Ecto neural progenitor cell (in vitro differentiated cells): ENCODE measurements around the gene DPP10.
"Not testable (repeated sequence)": the region's sequence is repeated elsewhere in the genome, so short reads cannot be mapped to it uniquely, and the experiment has no call there.

ENCODE experiments used
- DNase-seq: peaks from one replicate; pipeline ENCODE4 v3.0.0-alpha.2; 2018; ENCODE audit warnings: low spot score

DPP10 gene

DNA sequence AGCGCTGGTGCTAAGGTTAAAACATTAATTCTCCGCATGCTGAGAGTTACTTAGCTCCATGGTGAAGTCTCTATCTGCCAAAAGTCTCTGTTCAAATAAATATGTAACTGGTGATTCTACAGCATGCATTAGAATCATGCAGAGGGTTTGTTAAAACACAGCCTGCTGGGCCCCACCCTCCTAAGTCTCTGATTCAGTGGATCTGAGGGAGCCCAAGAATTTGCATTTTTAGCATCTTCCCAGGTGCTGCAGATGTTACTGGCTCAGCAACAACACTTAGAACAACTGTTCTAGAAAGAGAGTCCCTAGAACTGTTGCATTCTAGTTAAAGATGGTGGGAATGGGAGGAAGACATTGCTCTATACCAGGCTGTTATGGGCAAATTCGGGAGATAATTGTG lies 73.4 kb downstream of the DPP10 start:
- DNase-seq, result no peak

DNA sequence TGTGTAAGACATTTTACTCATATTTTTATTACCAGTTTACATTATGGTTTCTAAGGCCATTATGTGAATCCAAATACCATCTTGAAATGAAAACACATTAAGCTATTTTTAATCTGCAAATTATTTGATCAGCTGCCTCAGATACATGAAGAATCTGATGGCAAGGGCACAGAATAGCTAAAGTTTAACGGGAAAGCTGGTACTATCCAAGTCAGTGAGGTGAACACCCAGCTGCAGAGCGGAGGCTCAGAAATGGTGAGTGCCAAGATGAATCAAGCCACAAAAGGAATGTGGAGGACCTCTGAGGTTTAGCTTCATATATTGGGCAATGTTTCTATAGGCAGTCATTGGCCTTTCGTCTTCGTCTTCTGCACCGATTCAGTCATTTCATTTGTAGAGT lies 75.1 kb downstream of the DPP10 start:
- no peak for DNase-seq

DNA sequence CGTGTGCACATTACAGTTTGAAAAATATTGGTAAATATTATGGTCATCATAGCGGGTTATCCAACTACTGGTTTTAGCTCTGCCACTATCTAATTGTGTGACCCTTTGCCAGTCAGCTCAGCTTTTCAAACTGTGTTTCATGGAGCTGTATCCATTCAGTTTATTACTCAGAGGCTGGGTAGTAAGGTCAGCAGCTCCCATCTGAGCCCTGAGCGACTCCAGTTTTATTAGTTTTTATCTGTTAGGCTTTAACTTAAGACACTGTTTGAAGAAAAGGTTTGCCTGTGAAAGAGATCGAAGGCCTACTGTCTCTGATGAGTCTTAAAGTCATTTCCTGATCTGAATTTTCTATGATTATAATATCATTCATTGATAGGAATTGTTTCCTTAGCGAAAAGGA lies 76.3 kb downstream of the DPP10 start:
- no peak for DNase-seq

DNA sequence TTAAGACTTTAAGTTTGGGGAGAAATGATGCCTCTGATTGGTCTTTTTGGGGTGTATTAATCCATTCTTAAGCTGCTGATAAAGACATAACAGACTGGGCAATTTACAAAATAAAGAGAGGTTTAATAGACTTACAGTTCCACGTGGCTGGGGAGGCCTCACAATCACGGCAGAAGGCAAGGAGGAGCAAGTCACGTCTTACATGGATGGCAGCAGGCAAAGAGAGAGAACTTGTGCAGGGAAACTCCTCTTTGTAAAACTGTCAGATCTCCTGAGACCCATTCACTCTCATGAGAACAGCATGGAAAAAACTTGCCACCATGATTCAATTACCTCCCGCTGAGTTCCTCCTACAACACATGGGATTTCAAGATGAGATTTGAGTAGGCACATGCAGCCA lies 80.2 kb downstream of the DPP10 start:
- DNase-seq, result not testable (repeated sequence)

DNA sequence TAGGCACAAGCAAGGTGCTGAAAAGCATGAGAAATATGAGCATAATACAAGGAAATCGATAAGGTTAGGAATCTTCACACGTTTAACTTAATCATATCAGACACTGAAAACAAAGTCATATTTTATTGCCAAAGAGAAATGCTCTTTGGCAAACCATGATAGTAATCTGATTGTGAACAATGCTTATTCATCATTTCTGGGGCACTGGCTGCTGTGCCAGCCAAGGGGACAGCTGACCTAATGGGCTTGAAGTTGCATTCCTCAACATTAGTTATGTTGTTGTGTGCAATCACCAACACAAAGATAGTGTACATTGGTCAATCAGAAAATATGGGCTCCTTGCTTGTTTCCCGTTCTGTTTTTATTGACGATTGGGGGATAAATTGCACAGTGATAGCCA lies 83.5 kb downstream of the DPP10 start:
- no peak for DNase-seq

DNA sequence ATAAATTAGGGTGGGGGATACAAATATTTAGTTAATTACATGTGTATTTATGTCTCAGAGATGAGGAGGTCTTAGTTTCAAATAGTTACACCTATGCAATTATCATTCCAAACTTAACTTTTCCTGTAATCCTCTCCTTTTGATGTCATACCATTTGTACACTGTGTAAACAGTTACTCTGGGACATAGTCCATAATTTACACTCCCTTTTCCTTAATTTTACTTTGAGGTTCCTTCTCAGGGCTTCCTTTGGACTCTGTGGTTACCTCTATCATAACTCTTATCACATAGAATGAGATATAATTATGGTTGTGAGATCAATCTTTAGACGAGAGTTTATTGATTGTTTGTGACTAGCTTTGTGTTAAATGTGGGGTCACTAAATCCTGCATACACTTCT lies 84.4 kb downstream of the DPP10 start:
- DNase-seq, result no peak

DNA sequence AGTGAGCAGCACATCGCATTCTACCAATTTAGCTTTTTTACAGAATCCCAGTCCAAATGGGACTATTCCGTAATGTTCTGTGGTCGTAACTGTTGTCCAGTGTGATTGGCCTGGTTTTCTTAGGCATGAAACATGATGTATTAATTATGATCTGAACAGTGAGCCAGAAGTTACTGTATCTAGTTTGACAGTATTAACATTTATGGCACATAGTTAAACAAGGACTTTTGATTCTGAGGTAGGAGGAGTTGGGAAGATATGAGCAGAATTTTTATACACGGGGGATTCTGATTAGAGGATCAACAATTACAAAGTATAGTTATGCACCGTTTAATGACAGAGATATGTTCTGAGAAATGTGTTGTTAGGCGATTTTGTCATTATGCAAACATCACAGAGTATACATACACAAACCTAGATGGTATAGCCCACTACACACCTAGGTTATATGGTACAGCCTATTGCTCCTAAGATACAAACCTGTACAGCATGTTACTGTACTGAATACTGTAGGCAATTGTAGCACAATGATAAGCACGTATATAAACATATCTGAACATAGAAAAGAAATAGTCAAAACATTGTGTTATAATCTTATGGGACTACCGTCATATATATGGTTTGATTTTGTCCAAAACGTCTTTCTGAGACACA lies 85.0 kb downstream of the DPP10 start:
- DNase-seq, result no peak

DNA sequence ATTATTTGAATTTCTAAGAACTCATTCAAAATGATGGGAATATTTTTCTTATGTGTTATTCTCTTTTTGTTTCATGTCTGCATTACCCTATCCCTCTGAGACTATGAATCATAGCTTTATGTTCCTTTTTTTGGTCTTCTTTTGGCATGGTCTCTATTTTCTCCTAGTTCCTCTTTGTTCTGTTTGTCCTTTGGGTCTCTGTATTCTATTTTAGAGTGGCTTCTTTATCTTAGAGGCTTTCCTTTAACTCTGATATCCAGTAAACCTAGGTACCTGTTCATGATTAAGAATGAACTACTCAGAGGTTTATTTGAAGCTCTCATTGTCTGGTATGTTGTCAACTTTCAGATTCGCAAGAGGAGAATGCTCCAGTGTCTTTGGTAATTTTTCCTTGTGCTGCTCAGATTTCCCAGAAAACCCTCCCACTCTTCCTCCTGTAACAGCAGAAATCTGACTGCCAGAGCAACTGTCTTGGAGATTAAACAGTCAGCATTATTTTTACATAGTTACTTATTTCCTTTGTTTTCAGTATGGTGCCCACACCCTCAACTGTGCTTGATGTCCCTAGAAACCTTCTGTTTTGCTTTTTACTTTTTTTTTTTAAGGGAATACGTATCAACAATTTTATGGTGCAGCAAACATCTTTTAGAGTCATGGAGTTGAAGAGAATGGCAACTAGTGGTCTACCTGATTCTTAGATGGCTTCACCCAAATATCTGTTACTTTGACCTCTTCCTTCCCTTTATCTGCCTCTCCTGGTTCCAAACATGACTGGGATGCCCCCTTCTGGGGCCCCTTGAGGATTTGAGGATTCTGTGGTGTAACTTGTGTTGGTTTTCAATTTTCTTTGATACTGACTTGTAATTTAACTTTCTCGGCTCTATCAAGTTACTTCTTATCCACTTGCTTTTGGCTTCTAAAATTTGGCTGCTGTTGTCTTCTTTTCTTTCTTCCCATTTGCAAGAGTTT lies 92.0 kb downstream of the DPP10 start:
- no peak for DNase-seq

DNA sequence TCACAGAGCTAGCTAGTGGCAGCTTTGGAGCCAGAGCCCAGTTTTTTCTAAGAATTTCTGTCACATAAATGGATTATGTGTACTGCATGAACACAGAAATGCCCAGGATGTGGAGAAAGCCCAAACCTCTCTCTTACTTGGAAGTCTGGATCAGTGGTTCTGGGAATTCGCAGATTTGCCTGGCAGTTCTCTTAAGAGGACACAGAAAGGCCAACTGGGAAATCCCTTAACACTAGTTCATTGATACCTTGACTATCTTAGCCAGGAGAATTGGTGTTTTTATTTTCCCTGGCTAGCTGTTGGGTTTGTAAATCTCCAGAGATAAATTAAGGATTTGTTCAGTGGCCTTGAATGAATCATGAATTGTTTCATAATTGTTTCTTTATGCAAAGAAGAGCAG lies 95.3 kb downstream of the DPP10 start:
- no peak for DNase-seq

DNA sequence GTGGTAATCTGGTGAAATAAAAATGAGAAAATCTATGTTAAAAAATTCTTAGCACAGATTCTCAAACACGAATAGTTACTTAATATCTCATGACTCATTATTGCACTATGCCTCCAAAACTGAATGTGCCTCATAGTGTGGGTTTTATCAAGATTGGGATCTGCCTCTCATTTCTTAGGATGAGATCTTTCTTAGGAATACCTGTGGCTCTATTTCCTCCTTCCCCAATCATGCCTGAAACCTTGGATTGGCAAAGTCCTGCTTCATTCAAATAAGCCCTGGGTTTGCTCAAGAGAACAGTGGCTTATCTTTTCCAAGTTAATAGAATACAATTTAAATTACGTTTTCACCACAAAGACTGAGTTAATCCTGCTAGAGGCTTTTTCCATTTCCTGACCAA lies 100.3 kb downstream of the DPP10 start:
- DNase-seq, result no peak

DNA sequence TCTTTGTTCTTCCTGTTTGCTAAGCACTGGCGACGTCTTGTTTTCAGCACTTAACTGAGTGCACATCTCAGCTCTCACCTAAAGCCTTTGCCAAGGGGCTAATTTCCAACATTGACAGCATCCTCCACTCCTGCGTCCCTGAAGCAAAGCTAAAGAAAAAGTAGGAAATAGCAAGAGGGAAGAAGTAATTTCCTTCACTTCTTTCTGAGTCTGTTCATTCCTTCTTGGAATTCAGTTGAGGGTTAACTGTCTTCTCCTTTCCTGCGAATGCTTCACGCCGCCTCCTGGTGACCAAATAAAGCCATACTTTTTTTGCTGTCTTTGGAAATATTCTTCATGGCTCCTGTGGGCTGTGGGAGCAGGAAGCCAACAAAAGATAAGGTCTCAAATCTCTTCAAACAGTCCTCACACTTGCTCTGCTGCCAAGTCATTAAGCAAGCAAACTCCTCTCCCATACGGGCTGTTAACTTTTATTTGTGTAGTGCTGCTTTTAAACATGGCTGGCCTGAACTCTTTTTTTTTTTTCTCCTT lies 100.9 kb downstream of the DPP10 start:
- DNase-seq, result no peak

DNA sequence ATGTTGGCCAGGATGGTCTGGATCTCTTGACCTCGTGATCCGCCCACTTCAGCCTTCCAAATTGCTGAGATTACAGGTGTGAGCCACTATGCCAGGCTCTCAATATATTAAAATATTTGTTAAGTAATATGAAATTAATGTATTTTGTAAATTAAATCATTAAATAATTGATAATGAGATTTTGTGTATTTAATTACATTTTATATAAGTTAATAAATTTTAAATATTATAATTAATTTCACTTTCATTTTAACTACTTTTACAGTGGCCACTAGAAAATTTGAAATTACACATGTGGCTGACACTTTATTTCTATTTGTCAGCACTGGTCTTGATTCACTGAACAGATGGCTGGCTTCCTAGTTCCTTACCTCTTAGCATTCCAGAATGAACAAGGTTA lies 102.6 kb downstream of the DPP10 start:
- DNase-seq, result no peak

DNA sequence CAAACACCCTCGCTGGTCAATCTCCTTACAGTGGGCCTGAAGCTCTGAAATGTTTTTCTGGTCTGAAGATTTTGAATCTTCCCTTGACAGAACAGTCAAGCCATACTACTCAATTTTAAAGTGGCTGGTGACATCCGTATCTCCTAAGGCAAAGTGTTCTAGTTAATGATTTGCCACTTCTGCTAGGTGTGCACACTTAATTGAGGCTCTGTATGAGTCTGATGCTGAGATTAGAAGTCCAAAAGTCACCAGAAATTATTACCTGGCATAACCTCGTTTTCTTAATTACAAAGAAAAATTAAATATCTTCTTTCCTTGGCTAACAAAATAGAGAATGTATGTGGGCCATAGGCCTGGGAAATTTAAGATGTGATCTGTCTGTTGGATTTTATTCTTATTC lies 104.1 kb downstream of the DPP10 start:
- no peak for DNase-seq

DNA sequence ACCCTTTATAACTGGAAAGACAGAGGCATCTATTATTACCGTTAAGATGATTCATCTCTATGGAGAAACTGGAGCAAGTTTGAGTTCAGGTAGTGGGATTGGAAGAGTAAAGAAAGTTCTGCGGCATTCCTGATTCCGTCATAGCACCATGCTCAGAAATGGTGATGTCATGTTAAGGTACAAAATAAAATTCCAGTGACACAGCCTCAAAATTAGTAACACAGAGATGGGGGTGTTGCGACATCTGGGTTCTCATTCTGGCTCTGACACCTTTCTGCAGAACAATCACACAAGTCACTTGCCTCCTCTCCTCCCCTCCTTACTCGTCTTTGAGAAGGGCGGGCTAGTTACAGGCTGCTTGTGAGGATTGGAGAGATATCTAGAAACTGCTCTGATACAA lies 105.7 kb downstream of the DPP10 start:
- no peak for DNase-seq

DNA sequence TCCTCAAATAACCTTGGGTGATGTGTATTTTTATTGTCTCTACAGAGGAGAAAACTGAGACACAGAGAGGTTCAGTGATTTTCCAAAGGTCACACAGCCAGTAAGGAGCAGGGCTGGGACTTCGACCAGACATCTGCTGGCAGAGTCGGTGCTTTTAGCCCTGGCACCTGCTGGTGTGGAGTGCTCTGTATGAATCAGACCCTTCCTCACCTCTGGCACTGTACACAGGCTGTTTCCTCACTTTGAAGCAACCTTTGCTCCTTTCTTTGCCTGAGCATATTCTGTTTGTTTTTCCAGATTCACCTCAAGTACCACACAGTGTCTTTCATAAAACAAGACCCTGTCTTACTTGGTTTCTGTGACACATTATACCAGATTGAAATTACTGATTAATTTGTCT lies 107.9 kb downstream of the DPP10 start:
- no peak for DNase-seq

DNA sequence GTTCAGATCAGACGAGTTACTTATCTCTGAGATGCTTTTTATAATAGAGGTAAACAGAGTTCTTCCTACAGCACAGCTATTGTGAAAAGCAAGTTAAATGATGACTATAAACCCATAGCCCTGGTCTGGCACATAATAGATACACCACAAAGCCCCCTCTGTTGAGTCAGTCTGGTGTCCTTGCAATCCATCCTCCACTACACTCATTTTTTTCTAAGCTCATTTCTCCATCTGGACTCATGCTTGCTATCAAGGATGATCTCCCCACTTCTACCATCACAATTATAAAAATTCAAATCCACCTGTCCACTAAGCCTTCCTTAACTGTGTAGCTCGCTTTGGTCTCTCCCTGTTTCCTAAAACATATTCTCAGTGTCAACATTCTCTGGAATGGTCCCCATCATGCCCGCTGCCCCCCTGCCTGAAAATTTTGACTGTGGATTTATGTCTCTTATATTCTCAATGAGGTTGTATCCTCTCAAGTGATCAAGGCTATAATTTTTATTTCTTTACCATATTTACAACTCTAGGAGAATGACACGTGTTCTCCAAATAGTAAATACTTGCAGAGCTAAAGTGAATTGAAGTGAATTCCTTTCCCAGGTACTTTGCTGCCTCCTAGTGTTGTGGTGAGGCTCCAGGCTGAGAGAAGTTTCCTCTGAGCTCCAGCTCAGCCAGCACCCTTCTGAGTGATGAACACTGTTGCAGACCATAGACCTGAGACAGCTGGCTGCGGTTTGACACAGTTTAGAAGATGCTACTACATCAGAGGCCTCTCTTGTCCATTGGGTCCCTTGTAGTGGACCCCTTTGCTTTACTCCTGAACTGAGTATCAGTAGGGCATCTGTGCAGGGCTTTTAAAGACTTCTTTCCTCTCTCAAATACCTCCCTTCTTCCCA lies 108.7 kb downstream of the DPP10 start:
- DNase-seq, result peak; percentile 61

DNA sequence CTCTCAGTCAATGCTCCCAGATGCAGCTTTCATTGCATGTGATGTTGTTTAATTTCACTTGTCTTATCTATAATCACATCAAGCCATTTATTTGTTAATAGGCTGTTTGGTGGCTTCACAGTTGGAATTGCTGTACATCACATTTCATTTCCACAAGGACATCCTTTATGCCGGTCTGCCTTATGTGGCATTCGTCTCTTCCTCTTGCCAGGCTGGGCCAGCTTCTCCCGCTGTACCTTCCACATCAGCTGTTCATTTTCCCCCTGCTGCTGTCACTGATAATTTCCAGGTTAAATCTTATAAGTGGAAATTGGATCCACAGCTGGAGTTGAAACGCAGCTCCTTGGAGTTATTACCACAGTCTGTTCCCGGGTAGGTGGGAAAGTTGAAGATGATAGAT lies 110.6 kb downstream of the DPP10 start:
- no peak for DNase-seq

DNA sequence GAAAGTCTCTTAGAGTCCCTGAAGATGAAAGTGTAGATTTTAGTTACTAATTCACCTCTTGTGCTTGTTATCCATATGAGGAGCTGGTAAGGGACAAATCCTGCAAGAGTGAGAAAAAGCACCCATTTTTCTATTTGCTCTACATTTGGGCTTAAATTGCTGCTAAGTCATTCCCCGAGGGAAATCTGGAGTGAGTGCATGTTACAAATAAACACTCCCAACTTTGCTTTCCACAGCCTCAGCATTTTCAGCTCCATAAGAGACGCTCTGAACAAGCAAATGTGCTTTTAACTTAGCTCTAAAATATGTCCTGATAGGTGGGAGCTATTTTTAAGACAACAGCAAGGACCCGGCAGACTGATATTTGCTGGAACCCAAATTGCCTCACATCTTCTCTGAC lies 126.7 kb downstream of the DPP10 start:
- no peak for DNase-seq

DNA sequence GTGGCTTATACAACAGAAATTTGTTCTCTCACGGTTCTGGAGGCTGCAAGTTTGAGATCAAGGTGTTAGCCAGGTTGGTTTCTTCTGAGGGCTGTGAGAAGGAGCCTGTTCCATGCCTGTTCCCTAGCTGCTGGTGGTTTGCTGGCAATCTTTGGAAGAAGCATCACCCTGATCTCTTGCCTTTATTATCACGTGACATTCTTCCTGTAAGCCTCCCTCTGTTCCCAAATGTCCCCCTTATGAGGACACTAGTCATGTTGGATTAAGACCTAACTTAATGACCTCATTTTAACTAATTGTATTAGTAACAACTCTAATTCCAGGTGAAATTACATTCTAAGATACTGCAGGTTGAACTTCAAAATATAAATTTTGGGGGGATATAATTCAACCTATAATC lies 135.2 kb downstream of the DPP10 start:
- no peak for DNase-seq

DNA sequence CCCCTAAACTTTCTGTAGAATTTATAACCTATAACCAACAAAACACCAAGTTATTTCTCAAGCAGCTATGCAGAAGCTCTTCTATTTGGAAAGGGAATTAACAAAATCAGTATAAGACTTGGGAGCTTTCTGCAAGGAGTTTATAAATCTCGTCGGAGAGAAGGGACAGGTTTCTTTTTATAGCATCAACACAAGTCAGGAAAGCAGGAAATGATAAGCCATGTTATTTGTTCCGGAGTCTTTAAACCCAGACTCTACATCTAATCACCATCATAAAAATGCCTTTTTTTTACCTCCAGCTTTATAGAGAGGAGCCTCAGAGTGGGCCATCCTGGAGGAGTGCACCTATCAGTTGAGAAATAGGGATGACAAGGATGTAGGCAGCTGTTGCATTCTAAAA lies 137.1 kb downstream of the DPP10 start:
- no peak for DNase-seq

DNA sequence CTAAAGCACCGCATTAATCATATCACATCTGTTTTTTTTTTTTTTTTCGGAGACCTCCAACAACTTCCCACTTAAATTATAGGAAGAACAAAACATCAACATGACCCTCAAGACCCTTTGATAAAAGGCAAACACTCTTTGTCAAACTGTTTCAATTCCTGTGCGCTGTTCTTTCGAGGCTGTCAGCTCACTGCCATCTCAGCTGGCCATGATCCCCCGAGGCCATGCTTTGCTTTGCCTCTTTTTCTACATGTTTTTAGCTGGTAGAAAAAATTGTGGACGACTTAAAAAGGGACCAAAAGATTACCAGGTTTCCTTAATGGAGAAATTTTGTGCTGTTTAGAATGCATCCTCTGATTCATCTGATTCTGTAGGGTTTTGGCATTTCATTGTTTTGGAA lies 138.2 kb downstream of the DPP10 start:
- DNase-seq, result no peak

DNA sequence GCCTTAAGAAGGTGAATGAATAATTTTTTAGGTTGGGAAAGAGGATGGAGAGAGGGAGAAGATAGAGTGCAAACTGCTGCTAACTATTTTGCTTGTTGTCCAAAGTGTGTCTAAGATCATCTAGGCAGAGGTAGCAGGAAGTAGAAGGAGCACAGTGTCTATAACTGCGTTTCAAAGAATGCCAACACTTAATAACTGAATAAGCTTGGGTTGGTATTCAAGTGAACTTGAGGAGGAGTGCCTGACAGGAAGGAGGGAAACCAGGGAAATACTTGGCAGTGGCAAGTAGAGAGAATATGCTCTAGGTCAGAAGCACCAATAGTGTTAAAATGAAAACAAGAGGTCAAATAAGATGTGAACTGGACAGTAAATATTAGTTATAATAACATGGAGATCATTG lies 155.9 kb downstream of the DPP10 start:
- no peak for DNase-seq
